ENCODE measurements around the gene STK39. TPM values are rescaled to one million over a fixed set of nuclear protein-coding genes. Genes with fewer than 3 reads are reported as not detected.

STK39 gene
- total and polyA plus RNA-seq, 2 of the 4 experiments (the other 2 are of a cell fraction): 11.8 to 16.4 TPM

- BruUV-seq (replicated peaks): no TSS peak
- intact Hi-C loops (cut with micrococcal nuclease): no loop called here
These were observed 87.4 kb downstream of the STK39 start for GRCh38 chr2:168159754-168160585.

More at GRCh38 chr2:168159754-168160585, 87.4 kb downstream of the STK39 start:
- no peak overlapping the region for H2BK20ac ChIP-seq (ENCODE audit: low read depth, low read length)
- no peak for ATAC-seq (ENCODE audit: low read depth)
- H3K56ac ChIP-seq (ENCODE audit: extremely low read depth, insufficient read depth, low read length): no peak overlapping the region
- H3K23ac ChIP-seq (ENCODE audit: low read depth, low read length): no peak overlapping the region
- H3K27ac ChIP-seq (ENCODE audit: insufficient read depth, low read length): no peak overlapping the region
- H4K20me1 ChIP-seq (ENCODE audit: insufficient read depth, low read length): peaks cover 9% of the 10 kb centered on the region; the same call in 1 of the 2 replicates
- no peaks in the 10 kb centered on the region for H3K9me3 ChIP-seq (ENCODE audit: control insufficient read depth, insufficient read depth, low read length)
- H2BK5ac ChIP-seq (ENCODE audit: low read depth, low read length, poor library complexity, severe bottlenecking): no peak overlapping the region
- H2AFZ ChIP-seq (replicated peaks; ENCODE audit: low read length, poor library complexity): no peak overlapping the region
- TF ChIP-seq NFE2L2 (IDR thresholded peaks at IDR 0.05; ENCODE audit: low read depth, low read length): no peak
- no peak for TF ChIP-seq MXI1 (IDR thresholded peaks at IDR 0.05; ENCODE audit: borderline replicate concordance, low read depth, low read length)
- no peak for TF ChIP-seq MAFK (IDR thresholded peaks at IDR 0.05; ENCODE audit: low read depth, low read length)
- no peak for TF ChIP-seq ELK1 (IDR thresholded peaks at IDR 0.05; ENCODE audit: borderline replicate concordance, low read depth, low read length)
- no peak for TF ChIP-seq MAZ (IDR thresholded peaks at IDR 0.05; ENCODE audit: borderline replicate concordance, low read depth, low read length)
- TF ChIP-seq BHLHE40 (IDR thresholded peaks at IDR 0.05; ENCODE audit: low read depth, low read length): no peak
- no peak for TF ChIP-seq FOS (IDR thresholded peaks at IDR 0.05; ENCODE audit: low read depth, low read length)
- TF ChIP-seq, protein P1, sequence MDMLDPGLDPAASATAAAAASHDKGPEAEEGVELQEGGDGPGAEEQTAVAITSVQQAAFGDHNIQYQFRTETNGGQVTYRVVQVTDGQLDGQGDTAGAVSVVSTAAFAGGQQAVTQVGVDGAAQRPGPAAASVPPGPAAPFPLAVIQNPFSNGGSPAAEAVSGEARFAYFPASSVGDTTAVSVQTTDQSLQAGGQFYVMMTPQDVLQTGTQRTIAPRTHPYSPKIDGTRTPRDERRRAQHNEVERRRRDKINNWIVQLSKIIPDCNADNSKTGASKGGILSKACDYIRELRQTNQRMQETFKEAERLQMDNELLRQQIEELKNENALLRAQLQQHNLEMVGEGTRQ (IDR thresholded peaks at IDR 0.05; ENCODE audit: low read depth, low read length): no peak
- no peak for TF ChIP-seq CEBPB (IDR thresholded peaks at IDR 0.05; ENCODE audit: low read depth, low read length)
- TF ChIP-seq RAD21 (IDR thresholded peaks at IDR 0.05; ENCODE audit: low read length): no peak
- H3K9ac ChIP-seq (ENCODE audit: low read depth, low read length): no peak overlapping the region
- H2AK5ac ChIP-seq (ENCODE audit: low read depth, low read length): no peak overlapping the region
- dilution Hi-C loops (cut with HindIII; ENCODE audit: low sequenced_read_pairs, unreplicated experiment) (no loop called here), in situ Hi-C loops (cut with MboI; ENCODE audit: low sequenced_read_pairs) (no loop called here)
- no peak for DNase-seq
- no peak overlapping the region for H2AK9ac ChIP-seq (replicated peaks; ENCODE audit: low read depth, low read length, poor library complexity)
- peaks cover 23 to 40% of the 10 kb centered on the region in 2 experiments for H3K79me1 ChIP-seq (ENCODE audit: low read depth in 1 of 2, low read length in 2 of 2)
- H3K4me2 ChIP-seq (ENCODE audit: low read depth, low read length): no peak overlapping the region
- no peak overlapping the region for H4K5ac ChIP-seq (ENCODE audit: low read depth, low read length)
- H3K9me1 ChIP-seq (ENCODE audit: insufficient read depth, low read length): peaks cover 21% of the 10 kb centered on the region
- H3K27me3 ChIP-seq (ENCODE audit: control insufficient read depth, insufficient read depth, low read length): no peaks in the 10 kb centered on the region
- CTCF ChIA-PET: interaction anchor here (0.6 to 1.1 kb wide), 2 partner anchors 10 to 14 kb away, joined by 4 to 5 read pairs; no protein-coding TSS in a partner anchor
- H2BK120ac ChIP-seq (ENCODE audit: low read depth, low read length): no peak overlapping the region; the same call in 1 of the 2 replicates
- no peak overlapping the region for H3K4me3 ChIP-seq (ENCODE audit: insufficient read depth, low read depth, low read length)
- no peak overlapping the region for H3K4ac ChIP-seq (ENCODE audit: low read depth, low read length)
- peaks cover 5% of the 10 kb centered on the region for H3K36me3 ChIP-seq (ENCODE audit: control insufficient read depth, insufficient read depth, low read length)
- H4K91ac ChIP-seq (ENCODE audit: insufficient read depth, low read depth, low read length): no peak overlapping the region
- H3K18ac ChIP-seq (ENCODE audit: low read depth, low read length): no peak overlapping the region
- H4K8ac ChIP-seq (ENCODE audit: low read depth in 2 of 2, low read length in 2 of 2): no peak overlapping the region
- H3K14ac ChIP-seq (replicated peaks; ENCODE audit: low read depth, low read length): no peak overlapping the region
- WGBS, 2 experiments (ENCODE audit: extremely low coverage in 2 of 2, insufficient read length in 1 of 2): 90% methylated on average over 2 of the region's 8 CpGs; no CpG with 5 or more reads in 1 of the 2 experiments
- no peak overlapping the region for H2BK15ac ChIP-seq (ENCODE audit: low read depth, low read length)
- POLR2A ChIA-PET (ENCODE audit: unreplicated experiment): no interaction called here
- H3K4me1 ChIP-seq (ENCODE audit: control insufficient read depth, insufficient read depth, low read length): peaks cover 7% of the 10 kb centered on the region
